Stomach (tissue), 4 donors: ENCODE measurements around the gene MTA3.

Experiments used
- EP300 ChIP-seq: sonication (generic); formaldehyde crosslinking; IDR thresholded peaks from one replicate; pipeline ENCODE4 v1.6.1; 2017; ENCODE audit warnings: antibody characterized with exemption
- POLR2A ChIP-seq, 4 donors: fragments of 450-650 bp; IDR thresholded peaks; one replicate each; pipeline ENCODE4 v1.6.1; 2016; ENCODE audit warnings: antibody characterized with exemption in 4 of 4, control low read depth in 2 of 4, mild to moderate bottlenecking in 1 of 4, moderate library complexity in 1 of 4
- POLR2AphosphoS5 ChIP-seq, 3 donors: sonication (generic); formaldehyde crosslinking; IDR thresholded peaks; one replicate each; pipeline ENCODE4 v1.6.1; 2016; ENCODE audit warnings: antibody characterized with exemption in 3 of 3
- TF ChIP-seq, protein P1 (sequence below), 7 experiments: fragments of 450-650 bp in 4 of 7; fragments of 200-600 bp in 3 of 7; sonication (generic) in 3 of 7; IDR thresholded peaks; one replicate each; pipeline ENCODE4 v1.5.1; 2016 to 2019; ENCODE audit warnings: antibody characterized with exemption in 7 of 7, control low read depth in 2 of 7, mild to moderate bottlenecking in 1 of 7

DNA sequence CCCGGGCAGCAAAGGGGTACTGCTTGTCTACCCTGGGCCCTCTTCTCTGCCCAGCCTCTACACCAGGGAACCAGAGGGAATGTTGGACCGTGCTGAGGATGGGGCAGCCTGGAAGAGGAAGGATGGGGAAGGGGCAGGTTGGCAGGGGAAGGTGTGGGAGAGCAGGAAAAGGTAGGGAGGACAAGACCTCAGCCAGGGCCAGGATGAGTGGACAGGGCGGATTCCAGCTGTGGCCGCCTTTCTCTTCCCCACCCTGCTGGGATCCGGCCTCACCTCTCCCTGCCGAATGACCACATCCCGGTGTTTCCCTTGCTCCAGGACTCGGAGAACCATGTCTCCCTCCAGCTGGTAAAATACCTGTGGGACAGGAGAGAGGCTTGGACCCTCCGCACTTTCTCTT is 215.1 kb downstream of the MTA3 start:
- TF ChIP-seq, protein P1, sequence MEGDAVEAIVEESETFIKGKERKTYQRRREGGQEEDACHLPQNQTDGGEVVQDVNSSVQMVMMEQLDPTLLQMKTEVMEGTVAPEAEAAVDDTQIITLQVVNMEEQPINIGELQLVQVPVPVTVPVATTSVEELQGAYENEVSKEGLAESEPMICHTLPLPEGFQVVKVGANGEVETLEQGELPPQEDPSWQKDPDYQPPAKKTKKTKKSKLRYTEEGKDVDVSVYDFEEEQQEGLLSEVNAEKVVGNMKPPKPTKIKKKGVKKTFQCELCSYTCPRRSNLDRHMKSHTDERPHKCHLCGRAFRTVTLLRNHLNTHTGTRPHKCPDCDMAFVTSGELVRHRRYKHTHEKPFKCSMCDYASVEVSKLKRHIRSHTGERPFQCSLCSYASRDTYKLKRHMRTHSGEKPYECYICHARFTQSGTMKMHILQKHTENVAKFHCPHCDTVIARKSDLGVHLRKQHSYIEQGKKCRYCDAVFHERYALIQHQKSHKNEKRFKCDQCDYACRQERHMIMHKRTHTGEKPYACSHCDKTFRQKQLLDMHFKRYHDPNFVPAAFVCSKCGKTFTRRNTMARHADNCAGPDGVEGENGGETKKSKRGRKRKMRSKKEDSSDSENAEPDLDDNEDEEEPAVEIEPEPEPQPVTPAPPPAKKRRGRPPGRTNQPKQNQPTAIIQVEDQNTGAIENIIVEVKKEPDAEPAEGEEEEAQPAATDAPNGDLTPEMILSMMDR (IDR thresholded peaks at IDR 0.05), result no peak
- TF ChIP-seq POLR2AphosphoS5 (IDR thresholded peaks at IDR 0.05), result no peak
- TF ChIP-seq POLR2A (IDR thresholded peaks at IDR 0.05), result no peak
- no peak for TF ChIP-seq EP300
